Neural cell (in vitro differentiated cells): ENCODE data around the gene SFT2D2. TPM values are rescaled to one million over a fixed set of nuclear protein-coding genes. Genes with fewer than 3 reads are reported as not detected.

Experiments
- H2AFZ ChIP-seq: fragments of 200-600, 300-800 bp; sonication (generic), shearing (Covaris generic); 2 replicates; pipeline ENCODE4 v1.6.0; 2014; ENCODE audit warnings: low read depth, mild to moderate bottlenecking, antibody characterized with exemption, low read length, moderate library complexity
- H3F3A ChIP-seq: fragments of 200-600 bp; shearing (Covaris generic); 2 replicates; pipeline ENCODE4 v1.6.1; 2016; ENCODE audit warnings: mild to moderate bottlenecking, moderate library complexity, mixed read lengths, antibody characterized with exemption, low read length; ENCODE audit not compliant: insufficient read depth, poor library complexity, severe bottlenecking
- H3K27ac ChIP-seq: fragments of 200-600, 300-800 bp; sonication (generic), shearing (Covaris generic); 2 replicates; pipeline ENCODE4 v1.5.1; 2014; ENCODE audit warnings: mild to moderate bottlenecking, low read length, moderate library complexity
- H3K27me3 ChIP-seq: fragments of 300-800, 200-600 bp; sonication (generic), shearing (Covaris generic); 2 replicates; pipeline ENCODE4 v1.6.0; 2014; ENCODE audit warnings: mild to moderate bottlenecking, low read depth, low read length, moderate library complexity; ENCODE audit not compliant: insufficient read depth
- H3K36me3 ChIP-seq: fragments of 300-800, 200-600 bp; sonication (generic), shearing (Covaris generic); 2 replicates; pipeline ENCODE4 v1.5.1; 2014; ENCODE audit warnings: mild to moderate bottlenecking, antibody characterized with exemption, low read length, moderate library complexity; ENCODE audit not compliant: insufficient read depth
- H3K4me2 ChIP-seq: fragments of 300-800, 200-600 bp; sonication (generic), shearing (Covaris generic); 2 replicates; pipeline ENCODE4 v1.6.0; 2014; ENCODE audit warnings: mild to moderate bottlenecking, low read length
- H3K4me3 ChIP-seq: fragments of 300-800, 200-600 bp; sonication (generic), shearing (Covaris generic); 2 replicates; pipeline ENCODE4 v1.5.1; 2014; ENCODE audit warnings: mild to moderate bottlenecking, low read length, moderate library complexity
- H3K79me2 ChIP-seq: fragments of 200-600 bp; shearing (Covaris generic); replicated peaks from 2 replicates; pipeline ENCODE4 v1.6.0; 2014; ENCODE audit warnings: mild to moderate bottlenecking, low read length, moderate library complexity; ENCODE audit not compliant: insufficient read depth
- H3K9ac ChIP-seq: fragments of 300-800, 200-600 bp; sonication (generic), shearing (Covaris generic); 2 replicates; pipeline ENCODE4 v1.6.1; 2016; ENCODE audit warnings: mild to moderate bottlenecking, low read length, mixed read lengths
- H3K9me2 ChIP-seq: fragments of 200-600 bp; shearing (Covaris generic); 2 replicates; pipeline ENCODE4 v1.6.1; 2016; ENCODE audit warnings: mild to moderate bottlenecking, low read length, mixed read lengths; ENCODE audit not compliant: insufficient read depth
- H3K9me3 ChIP-seq: fragments of 200-600, 300-800 bp; sonication (generic), shearing (Covaris generic); 2 replicates; pipeline ENCODE4 v1.6.1; 2016; ENCODE audit warnings: mild to moderate bottlenecking, mixed run types, low read length, moderate library complexity, mixed read lengths
- H4K20me1 ChIP-seq: fragments of 200-600 bp; shearing (Covaris generic); 2 replicates; pipeline ENCODE4 v1.6.1; 2016; ENCODE audit warnings: mild to moderate bottlenecking, mixed run types; ENCODE audit not compliant: insufficient read depth
- EP300 ChIP-seq: fragments of 450-650 bp; conservative IDR thresholded peaks from 2 replicates; pipeline ENCODE4 v1.6.1; 2014; ENCODE audit warnings: antibody characterized with exemption, mild to moderate bottlenecking, moderate library complexity; ENCODE audit not compliant: poor library complexity, severe bottlenecking
- EZH2 ChIP-seq: fragments of 200-600, 300-800 bp; shearing (Covaris generic), sonication (generic); IDR thresholded peaks from 2 replicates; pipeline ENCODE4 v1.6.1; 2014; ENCODE audit warnings: antibody characterized with exemption, low read length, borderline replicate concordance, mild to moderate bottlenecking; ENCODE audit not compliant: insufficient read depth, poor library complexity, severe bottlenecking
- MXI1 ChIP-seq: fragments of 450-650 bp; conservative IDR thresholded peaks from 2 replicates; pipeline ENCODE4 v1.6.1; 2014; ENCODE audit warnings: antibody characterized with exemption, mild to moderate bottlenecking; ENCODE audit not compliant: poor library complexity, severe bottlenecking
- POLR2AphosphoS5 ChIP-seq: IDR thresholded peaks from 2 replicates; pipeline ENCODE4 v1.6.1; 2012
- RAD21 ChIP-seq: fragments of 450-650 bp; conservative IDR thresholded peaks from 2 replicates; pipeline ENCODE4 v1.6.1; 2014; ENCODE audit warnings: antibody characterized with exemption, mild to moderate bottlenecking, moderate library complexity
- SMC3 ChIP-seq: fragments of 450-650 bp; conservative IDR thresholded peaks from 2 replicates; pipeline ENCODE4 v1.6.1; 2014; ENCODE audit warnings: antibody characterized with exemption, mild to moderate bottlenecking, moderate library complexity; ENCODE audit not compliant: poor library complexity
- TAF1 ChIP-seq: IDR thresholded peaks from 2 replicates; pipeline ENCODE4 v1.6.1; 2012; ENCODE audit warnings: low read depth
- polyA plus RNA-seq: library from polyadenylated mRNA; depleted of rRNA; stranded (reverse); fragments of >200 nt; gene quantifications from 2 replicates; pipeline ENCODE4 v1.2.3, GENCODE V29; 2014
- TF ChIP-seq, protein P1 (sequence below): fragments of 450-650 bp; IDR thresholded peaks from 2 replicates; pipeline ENCODE4 v1.5.1; 2014; ENCODE audit warnings: antibody characterized with exemption, mild to moderate bottlenecking, moderate library complexity; ENCODE audit not compliant: poor library complexity, severe bottlenecking
- TF ChIP-seq, protein P2 (sequence below): IDR thresholded peaks from 2 replicates; pipeline ENCODE4 v1.6.1; 2012; ENCODE audit warnings: borderline replicate concordance

Gene SFT2D2
- polyA plus RNA-seq, 1 donor from 2014 or later = 8.3 TPM

DNA sequence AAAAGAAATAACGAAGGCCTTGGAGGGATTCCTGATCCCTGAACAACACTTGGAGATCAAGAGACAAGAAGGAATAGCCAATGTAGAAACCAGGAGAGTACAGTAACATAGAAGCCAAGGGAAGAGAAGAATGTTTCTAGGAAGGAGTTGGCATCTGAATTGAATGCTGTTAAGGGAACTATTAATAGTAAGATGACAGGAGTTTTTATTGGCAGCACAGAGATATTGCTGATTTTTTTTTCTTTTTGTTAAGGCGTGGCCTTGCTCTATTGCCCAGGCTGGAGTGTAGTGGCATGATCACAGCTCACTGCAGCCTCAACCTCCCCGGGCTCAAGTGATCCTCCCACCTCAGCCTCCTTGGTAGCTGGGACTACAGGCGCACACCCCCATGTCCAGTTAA, 9.6 kb upstream of the SFT2D2 start:
- Histone ChIP-seq H3K4me2 (no peak overlapping the region), H4K20me1 (no peaks in the 10 kb centered on the region), H3K9me3 (peaks cover 3% of the 10 kb centered on the region), H3K27me3 (no peaks in the 10 kb centered on the region), H3K9ac (no peak overlapping the region), H3K27ac (no peak overlapping the region), H3K36me3 (no peaks in the 10 kb centered on the region), H2AFZ (no peak overlapping the region), H3K4me3 (no peak overlapping the region), H3K9me2 (no peaks in the 10 kb centered on the region), H3F3A (no peaks in the 10 kb centered on the region), H3K79me2 (no peaks in the 10 kb centered on the region)
- TF ChIP-seq RAD21 (no peak), POLR2AphosphoS5 (no peak), EP300 (no peak), MXI1 (no peak), TAF1 (no peak), SMC3 (no peak), EZH2 (no peak)
- TF ChIP-seq, protein P1, sequence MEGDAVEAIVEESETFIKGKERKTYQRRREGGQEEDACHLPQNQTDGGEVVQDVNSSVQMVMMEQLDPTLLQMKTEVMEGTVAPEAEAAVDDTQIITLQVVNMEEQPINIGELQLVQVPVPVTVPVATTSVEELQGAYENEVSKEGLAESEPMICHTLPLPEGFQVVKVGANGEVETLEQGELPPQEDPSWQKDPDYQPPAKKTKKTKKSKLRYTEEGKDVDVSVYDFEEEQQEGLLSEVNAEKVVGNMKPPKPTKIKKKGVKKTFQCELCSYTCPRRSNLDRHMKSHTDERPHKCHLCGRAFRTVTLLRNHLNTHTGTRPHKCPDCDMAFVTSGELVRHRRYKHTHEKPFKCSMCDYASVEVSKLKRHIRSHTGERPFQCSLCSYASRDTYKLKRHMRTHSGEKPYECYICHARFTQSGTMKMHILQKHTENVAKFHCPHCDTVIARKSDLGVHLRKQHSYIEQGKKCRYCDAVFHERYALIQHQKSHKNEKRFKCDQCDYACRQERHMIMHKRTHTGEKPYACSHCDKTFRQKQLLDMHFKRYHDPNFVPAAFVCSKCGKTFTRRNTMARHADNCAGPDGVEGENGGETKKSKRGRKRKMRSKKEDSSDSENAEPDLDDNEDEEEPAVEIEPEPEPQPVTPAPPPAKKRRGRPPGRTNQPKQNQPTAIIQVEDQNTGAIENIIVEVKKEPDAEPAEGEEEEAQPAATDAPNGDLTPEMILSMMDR = no peak
- TF ChIP-seq, protein P2, sequence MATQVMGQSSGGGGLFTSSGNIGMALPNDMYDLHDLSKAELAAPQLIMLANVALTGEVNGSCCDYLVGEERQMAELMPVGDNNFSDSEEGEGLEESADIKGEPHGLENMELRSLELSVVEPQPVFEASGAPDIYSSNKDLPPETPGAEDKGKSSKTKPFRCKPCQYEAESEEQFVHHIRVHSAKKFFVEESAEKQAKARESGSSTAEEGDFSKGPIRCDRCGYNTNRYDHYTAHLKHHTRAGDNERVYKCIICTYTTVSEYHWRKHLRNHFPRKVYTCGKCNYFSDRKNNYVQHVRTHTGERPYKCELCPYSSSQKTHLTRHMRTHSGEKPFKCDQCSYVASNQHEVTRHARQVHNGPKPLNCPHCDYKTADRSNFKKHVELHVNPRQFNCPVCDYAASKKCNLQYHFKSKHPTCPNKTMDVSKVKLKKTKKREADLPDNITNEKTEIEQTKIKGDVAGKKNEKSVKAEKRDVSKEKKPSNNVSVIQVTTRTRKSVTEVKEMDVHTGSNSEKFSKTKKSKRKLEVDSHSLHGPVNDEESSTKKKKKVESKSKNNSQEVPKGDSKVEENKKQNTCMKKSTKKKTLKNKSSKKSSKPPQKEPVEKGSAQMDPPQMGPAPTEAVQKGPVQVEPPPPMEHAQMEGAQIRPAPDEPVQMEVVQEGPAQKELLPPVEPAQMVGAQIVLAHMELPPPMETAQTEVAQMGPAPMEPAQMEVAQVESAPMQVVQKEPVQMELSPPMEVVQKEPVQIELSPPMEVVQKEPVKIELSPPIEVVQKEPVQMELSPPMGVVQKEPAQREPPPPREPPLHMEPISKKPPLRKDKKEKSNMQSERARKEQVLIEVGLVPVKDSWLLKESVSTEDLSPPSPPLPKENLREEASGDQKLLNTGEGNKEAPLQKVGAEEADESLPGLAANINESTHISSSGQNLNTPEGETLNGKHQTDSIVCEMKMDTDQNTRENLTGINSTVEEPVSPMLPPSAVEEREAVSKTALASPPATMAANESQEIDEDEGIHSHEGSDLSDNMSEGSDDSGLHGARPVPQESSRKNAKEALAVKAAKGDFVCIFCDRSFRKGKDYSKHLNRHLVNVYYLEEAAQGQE = no peak

DNA sequence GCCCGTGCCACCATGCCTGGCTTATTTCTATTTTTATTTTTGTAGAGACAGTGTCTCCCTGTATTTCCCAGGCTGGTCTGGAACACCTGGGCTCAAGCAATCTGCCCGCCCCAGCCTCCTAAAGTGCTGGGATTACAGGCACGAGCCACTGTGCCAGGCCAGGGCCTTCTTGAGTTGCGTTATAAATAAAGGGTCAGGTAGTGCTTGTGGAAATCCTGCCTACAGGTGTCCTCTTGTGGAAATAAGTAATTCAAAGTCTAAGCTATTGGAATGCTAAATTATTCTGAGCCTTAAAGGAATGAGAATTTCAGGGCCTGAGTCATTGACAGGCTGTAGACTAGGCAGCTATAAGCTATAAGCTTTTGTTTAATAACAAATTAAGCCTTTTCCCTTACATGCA, 8.1 kb upstream of the SFT2D2 start:
- Histone ChIP-seq H3K36me3 (no peaks in the 10 kb centered on the region), H3K4me3 (no peak overlapping the region), H2AFZ (no peak overlapping the region), H3K79me2 (no peaks in the 10 kb centered on the region), H3K27me3 (no peaks in the 10 kb centered on the region), H3K4me2 (no peak overlapping the region), H3K9me2 (no peaks in the 10 kb centered on the region), H3K9ac (no peak overlapping the region), H3F3A (no peaks in the 10 kb centered on the region), H4K20me1 (no peaks in the 10 kb centered on the region), H3K27ac (no peak overlapping the region), H3K9me3 (no peaks in the 10 kb centered on the region)
- TF ChIP-seq, protein P1 = no peak
- no peak for TF ChIP-seq MXI1
- TF ChIP-seq, protein P2 = no peak
- TF ChIP-seq SMC3 = no peak
- TF ChIP-seq RAD21 = no peak
- TF ChIP-seq EZH2 = no peak
- no peak for TF ChIP-seq POLR2AphosphoS5
- no peak for TF ChIP-seq TAF1
- no peak for TF ChIP-seq EP300
